WTC11 (cell line): Measurements from ENCODE around the gene EYA2. TPM values are rescaled to one million over a fixed set of nuclear protein-coding genes. Genes with fewer than 3 reads are reported as not detected.
A peak's percentile ranks its signal among the peaks of the same experiment; 100 is the strongest.

Experiments
- ATAC-seq: fragments of 200-7000 bp; cut with Tn5 transposase; 2 replicates; pipeline ENCODE4 v1.10.0; 2021; ENCODE audit warnings: mild to moderate bottlenecking, moderate library complexity
- CTCF ChIA-PET: fragments of 300-600 bp; sonication (Branson Sonifier 250); formaldehyde crosslinking; loops from one replicate; lab custom pipeline; 2021; ENCODE audit warnings: antibody characterized with exemption; lab: Charles Lee
- POLR2A ChIA-PET: fragments of 350-600 bp; sonication (Branson Sonifier 250); formaldehyde crosslinking; loops from one replicate; lab custom pipeline; 2021; ENCODE audit warnings: antibody characterized with exemption; lab: Charles Lee
- DNase-seq: peaks from one replicate; pipeline ENCODE4 v3.0.0; 2021; ENCODE audit warnings: low spot score
- H3K27ac Mint-ChIP-seq: 2 replicates; pipeline ENCODE4 v1.8.0; 2021; ENCODE audit warnings: mixed read lengths
- H3K27me3 Mint-ChIP-seq: 2 replicates; pipeline ENCODE4 v1.8.0; 2021; ENCODE audit warnings: low read depth, mild to moderate bottlenecking, moderate library complexity, mixed read lengths
- H3K36me3 Mint-ChIP-seq: 2 replicates; pipeline ENCODE4 v1.8.0; 2021; ENCODE audit warnings: mixed read lengths
- H3K4me1 Mint-ChIP-seq: 2 replicates; pipeline ENCODE4 v1.8.0; 2022; ENCODE audit warnings: mixed read lengths
- H3K4me3 Mint-ChIP-seq: 2 replicates; pipeline ENCODE4 v1.8.0; 2021; ENCODE audit warnings: mild to moderate bottlenecking, moderate library complexity, mixed read lengths
- H3K9me3 Mint-ChIP-seq: 2 replicates; pipeline ENCODE4 v1.8.0; 2021; ENCODE audit warnings: mixed read lengths
- ATF1 ChIP-seq: sonication (generic); formaldehyde crosslinking; IDR thresholded peaks from 2 replicates; pipeline ENCODE4 v1.8.1; 2023; ENCODE audit warnings: mild to moderate bottlenecking, moderate library complexity, missing genetic modification reagents
- CBFB ChIP-seq: sonication (generic); formaldehyde crosslinking; IDR thresholded peaks from 2 replicates; pipeline ENCODE4 v1.8.1; 2022; ENCODE audit warnings: mild to moderate bottlenecking, low read depth, missing genetic modification reagents
- CTCF ChIP-seq: fragments of 200-600 bp; IDR thresholded peaks from 2 replicates; pipeline ENCODE4 v1.8.0; 2022; ENCODE audit warnings: antibody characterized with exemption
- FOXJ3 ChIP-seq: sonication (generic); formaldehyde crosslinking; IDR thresholded peaks from 2 replicates; pipeline ENCODE4 v1.9.0; 2021; ENCODE audit warnings: missing genetic modification reagents, mild to moderate bottlenecking, borderline replicate concordance
- MYBL2 ChIP-seq: sonication (generic); formaldehyde crosslinking; IDR thresholded peaks from 2 replicates; pipeline ENCODE4 v1.8.1; 2023; ENCODE audit warnings: mild to moderate bottlenecking, moderate library complexity, missing genetic modification reagents
- RORB ChIP-seq: fragments of 250-450 bp; sonication (Bioruptor Pico); IDR thresholded peaks from 2 replicates; pipeline ENCODE4 v1.9.0; 2021; ENCODE audit warnings: mild to moderate bottlenecking
- SMAD3 ChIP-seq: sonication (generic); formaldehyde crosslinking; IDR thresholded peaks from 2 replicates; pipeline ENCODE4 v1.8.0; 2022; ENCODE audit warnings: missing genetic modification reagents, mild to moderate bottlenecking, borderline replicate concordance
- USF2 ChIP-seq: sonication (generic); formaldehyde crosslinking; IDR thresholded peaks from 2 replicates; pipeline ENCODE4 v1.8.1; 2023; ENCODE audit warnings: mild to moderate bottlenecking, missing genetic modification reagents, moderate library complexity
- ZBTB43 ChIP-seq: sonication (generic); formaldehyde crosslinking; IDR thresholded peaks from 2 replicates; pipeline ENCODE4 v1.8.1; 2023; ENCODE audit warnings: mild to moderate bottlenecking, missing genetic modification reagents
- ZNF263 ChIP-seq: sonication (generic); formaldehyde crosslinking; IDR thresholded peaks from 2 replicates; pipeline ENCODE4 v1.8.1; 2022; ENCODE audit warnings: low read depth, mild to moderate bottlenecking, moderate library complexity, missing genetic modification reagents
- ZNF317 ChIP-seq: sonication (generic); formaldehyde crosslinking; IDR thresholded peaks from 2 replicates; pipeline ENCODE4 v1.8.1; 2023; ENCODE audit warnings: low read depth, mild to moderate bottlenecking, moderate library complexity, missing genetic modification reagents, borderline replicate concordance
- ZNF671 ChIP-seq: fragments of 250-450 bp; sonication (Bioruptor Pico); IDR thresholded peaks from 2 replicates; pipeline ENCODE4 v1.8.0; 2021; ENCODE audit warnings: mild to moderate bottlenecking
- total RNA-seq: library from RNA; stranded (reverse); gene quantifications from 3 replicates; pipeline ENCODE4 v1.2.3, GENCODE V29; 2021
- TF ChIP-seq, protein P1 (sequence below): sonication (generic); formaldehyde crosslinking; conservative IDR thresholded peaks from 2 replicates; pipeline ENCODE4 v1.8.1; 2023; ENCODE audit warnings: mild to moderate bottlenecking, low read depth, missing genetic modification reagents, moderate library complexity
- TF ChIP-seq, protein P2 (sequence below): sonication (generic); formaldehyde crosslinking; IDR thresholded peaks from 2 replicates; pipeline ENCODE4 v1.8.1; 2023; ENCODE audit warnings: mild to moderate bottlenecking, missing genetic modification reagents, moderate library complexity
- TF ChIP-seq, protein P3 (sequence below): sonication (generic); formaldehyde crosslinking; IDR thresholded peaks from 2 replicates; pipeline ENCODE4 v1.8.1; 2022; ENCODE audit warnings: mild to moderate bottlenecking, missing genetic modification reagents, moderate library complexity, borderline replicate concordance

EYA2 gene
- total RNA-seq, 1 experiment from 2014 or later: 1.5 TPM

GRCh38 chr20:47067776-47068175, 173.1 kb downstream of the EYA2 start:
- POLR2A ChIA-PET: interaction anchor here (0.6 kb wide), 1 partner anchor 17 kb away, joined by 4 read pairs; no protein-coding TSS in a partner anchor
- peaks cover 49% of the 10 kb centered on the region for H3K9me3 Mint-ChIP-seq
- H3K36me3 Mint-ChIP-seq: peaks cover 28% of the 10 kb centered on the region
- DNase-seq (no peak), ATAC-seq (no peak)
- CTCF ChIA-PET: no interaction called here
- no peak overlapping the region for H3K4me3 Mint-ChIP-seq
- H3K27ac Mint-ChIP-seq: no peak overlapping the region
- TF ChIP-seq ATF1 (CRISPR knock-in tag) (no peak), USF2 (no peak), RORB (CRISPR knock-in tag) (no peak), CTCF (no peak), FOXJ3 (CRISPR knock-in tag) (no peak), ZNF317 (CRISPR knock-in tag) (peak; percentile 99), CBFB (CRISPR knock-in tag) (no peak), ZBTB43 (no peak), ZNF263 (CRISPR knock-in tag) (no peak)
- H3K4me1 Mint-ChIP-seq: no peaks in the 10 kb centered on the region
- peaks cover 5% of the 10 kb centered on the region for H3K27me3 Mint-ChIP-seq

DNA sequence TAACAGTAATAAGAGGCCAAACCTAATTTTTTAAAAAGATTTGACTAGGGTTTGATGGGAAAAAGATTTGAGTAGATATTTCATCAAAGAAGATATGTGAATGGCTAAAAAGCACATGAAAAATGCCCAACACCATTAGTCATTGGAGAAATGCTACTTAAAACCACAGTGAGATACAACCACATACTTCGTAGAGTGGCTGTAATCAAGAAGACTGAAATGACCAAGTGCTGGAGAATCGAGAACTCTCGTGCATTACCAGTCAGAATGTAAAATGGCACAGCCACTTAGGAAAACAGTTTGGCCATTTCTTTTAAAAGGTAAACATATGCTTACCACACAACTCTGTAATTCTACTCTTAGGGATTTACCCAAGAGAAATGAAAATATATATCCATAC, 175.5 kb downstream of the EYA2 start:
- CTCF ChIA-PET: no interaction called here
- Mint-ChIP-seq H3K9me3 (peaks cover 46% of the 10 kb centered on the region), H3K27me3 (peaks cover 5% of the 10 kb centered on the region), H3K36me3 (peaks cover 28% of the 10 kb centered on the region), H3K4me3 (no peak overlapping the region), H3K27ac (no peak overlapping the region), H3K4me1 (no peaks in the 10 kb centered on the region)
- POLR2A ChIA-PET: no interaction called here
- ATAC-seq (no peak), DNase-seq (no peak)
- TF ChIP-seq, protein P1, sequence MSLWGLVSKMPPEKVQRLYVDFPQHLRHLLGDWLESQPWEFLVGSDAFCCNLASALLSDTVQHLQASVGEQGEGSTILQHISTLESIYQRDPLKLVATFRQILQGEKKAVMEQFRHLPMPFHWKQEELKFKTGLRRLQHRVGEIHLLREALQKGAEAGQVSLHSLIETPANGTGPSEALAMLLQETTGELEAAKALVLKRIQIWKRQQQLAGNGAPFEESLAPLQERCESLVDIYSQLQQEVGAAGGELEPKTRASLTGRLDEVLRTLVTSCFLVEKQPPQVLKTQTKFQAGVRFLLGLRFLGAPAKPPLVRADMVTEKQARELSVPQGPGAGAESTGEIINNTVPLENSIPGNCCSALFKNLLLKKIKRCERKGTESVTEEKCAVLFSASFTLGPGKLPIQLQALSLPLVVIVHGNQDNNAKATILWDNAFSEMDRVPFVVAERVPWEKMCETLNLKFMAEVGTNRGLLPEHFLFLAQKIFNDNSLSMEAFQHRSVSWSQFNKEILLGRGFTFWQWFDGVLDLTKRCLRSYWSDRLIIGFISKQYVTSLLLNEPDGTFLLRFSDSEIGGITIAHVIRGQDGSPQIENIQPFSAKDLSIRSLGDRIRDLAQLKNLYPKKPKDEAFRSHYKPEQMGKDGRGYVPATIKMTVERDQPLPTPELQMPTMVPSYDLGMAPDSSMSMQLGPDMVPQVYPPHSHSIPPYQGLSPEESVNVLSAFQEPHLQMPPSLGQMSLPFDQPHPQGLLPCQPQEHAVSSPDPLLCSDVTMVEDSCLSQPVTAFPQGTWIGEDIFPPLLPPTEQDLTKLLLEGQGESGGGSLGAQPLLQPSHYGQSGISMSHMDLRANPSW (CRISPR knock-in tag): no peak
- TF ChIP-seq ZNF671 (CRISPR knock-in tag): no peak
- no peak for TF ChIP-seq SMAD3 (CRISPR knock-in tag)
- TF ChIP-seq, protein P2, sequence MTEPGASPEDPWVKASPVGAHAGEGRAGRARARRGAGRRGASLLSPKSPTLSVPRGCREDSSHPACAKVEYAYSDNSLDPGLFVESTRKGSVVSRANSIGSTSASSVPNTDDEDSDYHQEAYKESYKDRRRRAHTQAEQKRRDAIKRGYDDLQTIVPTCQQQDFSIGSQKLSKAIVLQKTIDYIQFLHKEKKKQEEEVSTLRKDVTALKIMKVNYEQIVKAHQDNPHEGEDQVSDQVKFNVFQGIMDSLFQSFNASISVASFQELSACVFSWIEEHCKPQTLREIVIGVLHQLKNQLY (CRISPR knock-in tag): no peak
- TF ChIP-seq MYBL2: no peak
- TF ChIP-seq, protein P3, sequence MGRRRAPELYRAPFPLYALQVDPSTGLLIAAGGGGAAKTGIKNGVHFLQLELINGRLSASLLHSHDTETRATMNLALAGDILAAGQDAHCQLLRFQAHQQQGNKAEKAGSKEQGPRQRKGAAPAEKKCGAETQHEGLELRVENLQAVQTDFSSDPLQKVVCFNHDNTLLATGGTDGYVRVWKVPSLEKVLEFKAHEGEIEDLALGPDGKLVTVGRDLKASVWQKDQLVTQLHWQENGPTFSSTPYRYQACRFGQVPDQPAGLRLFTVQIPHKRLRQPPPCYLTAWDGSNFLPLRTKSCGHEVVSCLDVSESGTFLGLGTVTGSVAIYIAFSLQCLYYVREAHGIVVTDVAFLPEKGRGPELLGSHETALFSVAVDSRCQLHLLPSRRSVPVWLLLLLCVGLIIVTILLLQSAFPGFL (CRISPR knock-in tag): no peak
